Liver (tissue), 3 donors: ENCODE data around the gene ZNF414.

Experiments
- CTCF ChIP-seq: fragments of 150-350 bp; IDR thresholded peaks from 2 replicates; pipeline ENCODE4 v1.5.1; 2017; ENCODE audit warnings: improper control_type of control experiment, low read depth, low read length; ENCODE audit not compliant: missing input control
- HNF4G ChIP-seq: IDR thresholded peaks from 2 replicates; pipeline ENCODE4 v1.6.1; 2016; ENCODE audit warnings: antibody characterized with exemption
- RAD21 ChIP-seq, 2 donors: IDR thresholded peaks; 2 replicates each; pipeline ENCODE4 v1.6.1; 2016; ENCODE audit warnings: antibody characterized with exemption in 2 of 2, mild to moderate bottlenecking in 2 of 2
- RXRA ChIP-seq, 2 donors: IDR thresholded peaks; 2 replicates each; pipeline ENCODE4 v1.6.1; 2017 to 2018; ENCODE audit warnings: antibody characterized with exemption in 2 of 2, mild to moderate bottlenecking in 1 of 2
- SP1 ChIP-seq: IDR thresholded peaks from 2 replicates; pipeline ENCODE4 v1.6.1; 2018; ENCODE audit warnings: antibody characterized with exemption, mild to moderate bottlenecking
- TAF1 ChIP-seq: conservative IDR thresholded peaks from 2 replicates; pipeline ENCODE4 v1.6.1; 2016; ENCODE audit warnings: antibody characterized with exemption, mild to moderate bottlenecking
- donor health status: healthy.
- donor health status: healthy.

GRCh38 chr19:8489561-8490394 lies 24.2 kb downstream of the ZNF414 start:
- TF ChIP-seq SP1 (no peak), RXRA (IDR thresholded peaks at IDR 0.05) (no peak), CTCF (no peak), RAD21 (IDR thresholded peaks at IDR 0.05) (no peak), HNF4G (no peak), TAF1 (no peak)
